Upper lobe of left lung (tissue), 4 donors: ENCODE measurements around the gene MAN1B1.

Source experiments
- POLR2A ChIP-seq, 4 donors: fragments of 450-650 bp; IDR thresholded peaks; one replicate each; pipeline ENCODE4 v1.5.1; 2016 to 2017; ENCODE audit warnings: antibody characterized with exemption in 4 of 4, mild to moderate bottlenecking in 2 of 4
- POLR2AphosphoS5 ChIP-seq, 2 donors: sonication (generic); formaldehyde crosslinking; IDR thresholded peaks; one replicate each; pipeline ENCODE4 v1.5.1; 2017; ENCODE audit warnings: antibody characterized with exemption in 2 of 2
- TF ChIP-seq, protein P1 (sequence below), 6 experiments: fragments of 450-650 bp in 4 of 6; fragments of 200-600 bp in 2 of 6; sonication (generic) in 2 of 6; IDR thresholded peaks; one replicate each; pipeline ENCODE4 v1.5.1; 2016 to 2019; ENCODE audit warnings: antibody characterized with exemption in 6 of 6

DNA sequence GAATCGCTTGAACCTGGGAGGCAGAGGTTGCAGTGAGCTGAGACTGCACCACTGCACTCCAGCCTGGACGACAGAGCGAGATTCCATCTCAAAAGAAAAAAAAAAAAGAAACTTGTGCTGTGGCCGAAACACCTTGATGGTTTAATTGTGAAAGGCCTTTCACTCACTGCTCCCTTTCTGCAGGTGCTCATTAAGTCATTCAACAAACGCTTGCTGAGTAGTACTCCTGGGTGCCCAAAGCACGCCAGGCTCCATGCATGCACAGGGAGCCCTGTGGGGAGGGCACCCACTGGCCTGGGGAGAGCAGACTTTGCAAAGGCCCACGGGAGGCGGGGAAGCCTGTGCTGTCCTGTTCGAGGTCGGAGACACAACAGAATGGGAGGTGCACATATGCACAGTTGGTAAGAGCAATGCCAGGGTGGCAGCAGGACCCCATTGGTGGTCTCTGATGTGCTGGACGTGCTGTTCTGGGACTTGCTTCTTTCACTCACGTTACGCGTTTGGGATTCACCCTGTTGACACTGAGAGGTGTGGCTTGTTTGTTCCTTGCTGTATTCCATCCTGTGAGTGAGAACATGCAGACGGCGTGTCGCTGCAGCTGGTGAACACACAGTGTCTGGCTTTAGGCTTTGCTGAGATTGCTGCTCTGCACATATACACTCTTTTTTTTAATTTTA, 29.9 kb upstream of the MAN1B1 start:
- no peak for TF ChIP-seq POLR2A (IDR thresholded peaks at IDR 0.05)
- TF ChIP-seq, protein P1, sequence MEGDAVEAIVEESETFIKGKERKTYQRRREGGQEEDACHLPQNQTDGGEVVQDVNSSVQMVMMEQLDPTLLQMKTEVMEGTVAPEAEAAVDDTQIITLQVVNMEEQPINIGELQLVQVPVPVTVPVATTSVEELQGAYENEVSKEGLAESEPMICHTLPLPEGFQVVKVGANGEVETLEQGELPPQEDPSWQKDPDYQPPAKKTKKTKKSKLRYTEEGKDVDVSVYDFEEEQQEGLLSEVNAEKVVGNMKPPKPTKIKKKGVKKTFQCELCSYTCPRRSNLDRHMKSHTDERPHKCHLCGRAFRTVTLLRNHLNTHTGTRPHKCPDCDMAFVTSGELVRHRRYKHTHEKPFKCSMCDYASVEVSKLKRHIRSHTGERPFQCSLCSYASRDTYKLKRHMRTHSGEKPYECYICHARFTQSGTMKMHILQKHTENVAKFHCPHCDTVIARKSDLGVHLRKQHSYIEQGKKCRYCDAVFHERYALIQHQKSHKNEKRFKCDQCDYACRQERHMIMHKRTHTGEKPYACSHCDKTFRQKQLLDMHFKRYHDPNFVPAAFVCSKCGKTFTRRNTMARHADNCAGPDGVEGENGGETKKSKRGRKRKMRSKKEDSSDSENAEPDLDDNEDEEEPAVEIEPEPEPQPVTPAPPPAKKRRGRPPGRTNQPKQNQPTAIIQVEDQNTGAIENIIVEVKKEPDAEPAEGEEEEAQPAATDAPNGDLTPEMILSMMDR (IDR thresholded peaks at IDR 0.05), result no peak
- TF ChIP-seq POLR2AphosphoS5 (IDR thresholded peaks at IDR 0.05), result peak in 1 of 2 donors; percentile 27
